ENCODE results near the gene DPYSL5.

DPYSL5 gene

GRCh38 chr2:26940001-26940400, 92.1 kb downstream of the DPYSL5 start:
- H3K36me3 Mint-ChIP-seq, result no peaks in the 10 kb centered on the region
- peaks cover 2% of the 10 kb centered on the region for H3K4me1 Mint-ChIP-seq (ENCODE audit: low read depth)
- no peak overlapping the region for H3K27ac Mint-ChIP-seq
- H3K9me3 Mint-ChIP-seq (ENCODE audit: low read depth), result no peaks in the 10 kb centered on the region
- no peak overlapping the region for H3K4me3 Mint-ChIP-seq
- H3K27me3 Mint-ChIP-seq, result peaks cover 4% of the 10 kb centered on the region

- no peaks in the 10 kb centered on the region for H3K36me3 Mint-ChIP-seq
- peaks cover 4% of the 10 kb centered on the region for H3K27me3 Mint-ChIP-seq
- H3K4me3 Mint-ChIP-seq, result no peak overlapping the region
- H3K27ac Mint-ChIP-seq, result no peak overlapping the region
- no peaks in the 10 kb centered on the region for H3K9me3 Mint-ChIP-seq (ENCODE audit: low read depth)
- H3K4me1 Mint-ChIP-seq (ENCODE audit: low read depth), result peaks cover 2% of the 10 kb centered on the region
Observed at GRCh38 chr2:26941486-26941885, 93.6 kb downstream of the DPYSL5 start.

GRCh38 chr2:26942543-26943295, 94.8 kb downstream of the DPYSL5 start:
- no peaks in the 10 kb centered on the region for H3K9me3 Mint-ChIP-seq (ENCODE audit: low read depth)
- peaks cover 2% of the 10 kb centered on the region for H3K4me1 Mint-ChIP-seq (ENCODE audit: low read depth)
- no peaks in the 10 kb centered on the region for H3K36me3 Mint-ChIP-seq
- H3K27ac Mint-ChIP-seq, result no peak overlapping the region
- peaks cover 4% of the 10 kb centered on the region for H3K27me3 Mint-ChIP-seq
- no peak overlapping the region for H3K4me3 Mint-ChIP-seq

GRCh38 chr2:26945991-26946750, 98.2 kb downstream of the DPYSL5 start:
- Mint-ChIP-seq H3K27ac (no peak overlapping the region), H3K27me3 (peaks cover 7% of the 10 kb centered on the region), H3K4me1 (ENCODE audit: low read depth) (peaks cover 2% of the 10 kb centered on the region), H3K4me3 (no peak overlapping the region), H3K36me3 (no peaks in the 10 kb centered on the region), H3K9me3 (ENCODE audit: low read depth) (no peaks in the 10 kb centered on the region)

GRCh38 chr2:26946841-26947784, 99.2 kb downstream of the DPYSL5 start:
- H3K27ac Mint-ChIP-seq, result no peak overlapping the region
- H3K36me3 Mint-ChIP-seq, result no peaks in the 10 kb centered on the region
- peaks cover 2% of the 10 kb centered on the region for H3K4me1 Mint-ChIP-seq (ENCODE audit: low read depth)
- H3K4me3 Mint-ChIP-seq, result no peak overlapping the region
- H3K27me3 Mint-ChIP-seq, result peaks cover 7% of the 10 kb centered on the region
- no peaks in the 10 kb centered on the region for H3K9me3 Mint-ChIP-seq (ENCODE audit: low read depth)

- no peak overlapping the region for H3K27ac Mint-ChIP-seq
- H3K27me3 Mint-ChIP-seq, result peaks cover 2% of the 10 kb centered on the region
- no peaks in the 10 kb centered on the region for H3K9me3 Mint-ChIP-seq (ENCODE audit: low read depth)
- no peak overlapping the region for H3K4me3 Mint-ChIP-seq
- no peaks in the 10 kb centered on the region for H3K4me1 Mint-ChIP-seq (ENCODE audit: low read depth)
- H3K36me3 Mint-ChIP-seq, result no peaks in the 10 kb centered on the region
Observed at GRCh38 chr2:26948800-26949199, 100.9 kb downstream of the DPYSL5 start.

GRCh38 chr2:26950246-26950645, 102.3 kb downstream of the DPYSL5 start:
- Mint-ChIP-seq H3K4me1 (ENCODE audit: low read depth) (no peaks in the 10 kb centered on the region), H3K27me3 (peaks cover 2% of the 10 kb centered on the region), H3K4me3 (no peak overlapping the region), H3K36me3 (no peaks in the 10 kb centered on the region), H3K9me3 (ENCODE audit: low read depth) (no peaks in the 10 kb centered on the region), H3K27ac (no peak overlapping the region)

GRCh38 chr2:26951236-26951635, 103.3 kb downstream of the DPYSL5 start:
- Mint-ChIP-seq H3K27me3 (peaks cover 4% of the 10 kb centered on the region), H3K4me3 (no peak overlapping the region), H3K36me3 (no peaks in the 10 kb centered on the region), H3K9me3 (ENCODE audit: low read depth) (no peaks in the 10 kb centered on the region), H3K4me1 (ENCODE audit: low read depth) (no peaks in the 10 kb centered on the region), H3K27ac (no peak overlapping the region)

- Mint-ChIP-seq H3K4me3 (no peak overlapping the region), H3K27ac (no peak overlapping the region), H3K36me3 (no peaks in the 10 kb centered on the region), H3K4me1 (ENCODE audit: low read depth) (no peaks in the 10 kb centered on the region), H3K27me3 (peaks cover 4% of the 10 kb centered on the region), H3K9me3 (ENCODE audit: low read depth) (no peaks in the 10 kb centered on the region)
Observed at GRCh38 chr2:26952374-26952773, 104.4 kb downstream of the DPYSL5 start.

- H3K4me1 Mint-ChIP-seq (ENCODE audit: low read depth), result no peaks in the 10 kb centered on the region
Observed at GRCh38 chr2:26954135-26954534, 106.2 kb downstream of the DPYSL5 start.

GRCh38 chr2:26957041-26957440, 109.1 kb downstream of the DPYSL5 start:
- no peak overlapping the region for H3K4me3 Mint-ChIP-seq
- H3K4me1 Mint-ChIP-seq (ENCODE audit: low read depth), result no peaks in the 10 kb centered on the region
- peaks cover 11% of the 10 kb centered on the region for H3K27me3 Mint-ChIP-seq
- H3K9me3 Mint-ChIP-seq (ENCODE audit: low read depth), result no peaks in the 10 kb centered on the region
- peaks cover 3% of the 10 kb centered on the region for H3K36me3 Mint-ChIP-seq
- H3K27ac Mint-ChIP-seq, result no peak overlapping the region

More at GRCh38 chr2:26954135-26954534, 106.2 kb downstream of the DPYSL5 start:
- Mint-ChIP-seq H3K27ac (no peak overlapping the region), H3K9me3 (ENCODE audit: low read depth) (no peaks in the 10 kb centered on the region), H3K27me3 (peaks cover 2% of the 10 kb centered on the region), H3K4me3 (no peak overlapping the region), H3K36me3 (no peaks in the 10 kb centered on the region)

- Mint-ChIP-seq H3K9me3 (ENCODE audit: low read depth) (no peaks in the 10 kb centered on the region), H3K27me3 (peaks cover 12% of the 10 kb centered on the region), H3K4me3 (no peak overlapping the region), H3K27ac (no peak overlapping the region), H3K36me3 (peaks cover 3% of the 10 kb centered on the region), H3K4me1 (ENCODE audit: low read depth) (no peaks in the 10 kb centered on the region)
Observed at GRCh38 chr2:26957534-26957933, 109.6 kb downstream of the DPYSL5 start.

- Mint-ChIP-seq H3K27me3 (peaks cover 16% of the 10 kb centered on the region), H3K36me3 (peaks cover 3% of the 10 kb centered on the region), H3K27ac (no peak overlapping the region)
Observed at GRCh38 chr2:26959331-26959730, 111.4 kb downstream of the DPYSL5 start.

GRCh38 chr2:26964446-26965130, 116.7 kb downstream of the DPYSL5 start:
- Mint-ChIP-seq H3K4me3 (no peak overlapping the region), H3K4me1 (ENCODE audit: low read depth) (peaks cover 11% of the 10 kb centered on the region), H3K27me3 (peaks cover 21% of the 10 kb centered on the region), H3K9me3 (ENCODE audit: low read depth) (no peaks in the 10 kb centered on the region), H3K27ac (no peak overlapping the region), H3K36me3 (peaks cover 3% of the 10 kb centered on the region)

More at GRCh38 chr2:26959331-26959730, 111.4 kb downstream of the DPYSL5 start:
- Mint-ChIP-seq H3K4me3 (no peak overlapping the region), H3K9me3 (ENCODE audit: low read depth) (no peaks in the 10 kb centered on the region), H3K4me1 (ENCODE audit: low read depth) (no peaks in the 10 kb centered on the region)

Measured in activated naive CD8-positive, alpha-beta T cell (primary cell).